NCI-H187 (cell line): Measurements from ENCODE around the gene SNRPD1.
A peak's percentile ranks its signal among the peaks of the same experiment; 100 is the strongest.
"Not testable (repeated sequence)": the region's sequence is repeated elsewhere in the genome, so short reads cannot be mapped to it uniquely, and the experiment has no call there.

ENCODE experiments used
- DNase-seq, 2 experiments: peaks; one replicate each; lab custom pipeline; 2025; lab: John Stamatoyannopoulos, UW

SNRPD1 gene

DNA sequence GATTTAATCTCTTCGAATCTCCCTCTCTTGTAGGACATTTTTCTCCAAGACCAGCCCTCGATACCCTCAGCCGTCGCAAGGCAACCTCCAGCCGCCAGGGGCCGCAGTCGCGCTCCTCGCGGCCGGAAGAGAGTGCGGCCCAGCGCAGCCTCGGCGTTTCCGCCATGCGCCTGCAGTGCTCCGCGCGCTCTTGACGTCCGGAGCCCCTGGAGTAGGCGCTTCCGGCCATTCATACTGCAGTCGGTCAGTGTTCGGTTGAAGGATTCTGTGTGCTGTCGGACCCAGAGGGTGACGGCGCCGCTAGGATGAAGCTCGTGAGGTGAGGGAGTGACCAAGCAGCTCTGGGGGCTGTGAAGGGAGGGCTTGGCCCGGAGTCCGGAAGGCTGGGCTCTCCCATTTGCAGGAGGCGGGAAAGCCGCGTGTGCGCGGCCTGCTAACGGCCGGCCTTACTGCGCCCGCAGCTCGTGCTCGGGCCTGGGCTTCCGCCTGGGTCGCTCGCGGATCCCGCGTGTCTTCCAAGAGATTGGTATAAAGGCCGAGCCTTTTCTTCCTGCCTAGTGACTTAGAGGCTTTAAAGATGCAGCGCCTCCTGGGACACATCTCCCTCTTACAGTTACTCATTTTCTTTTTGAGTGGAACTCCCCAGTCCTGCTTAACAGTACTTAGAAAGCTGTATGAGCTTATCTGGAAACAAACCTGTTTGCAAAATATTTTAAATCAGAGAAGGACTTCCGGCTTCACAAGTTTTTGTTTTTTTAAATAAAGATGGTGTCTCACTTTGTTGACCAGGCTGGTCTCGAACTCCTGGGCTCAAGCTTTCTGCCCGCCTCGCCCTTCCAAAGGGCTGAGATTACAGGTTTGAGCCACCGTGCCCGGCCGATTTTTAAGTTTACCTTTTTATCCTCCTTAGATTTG lies at the start of gene SNRPD1:
Gene SNRPD1, plus strand, starts transcription at position 190 of the 915 bp plus-strand sequence. Its CDS starts 116 bp downstream, at position 306.
- DNase-seq, result peak; percentile 65 to 67

DNA sequence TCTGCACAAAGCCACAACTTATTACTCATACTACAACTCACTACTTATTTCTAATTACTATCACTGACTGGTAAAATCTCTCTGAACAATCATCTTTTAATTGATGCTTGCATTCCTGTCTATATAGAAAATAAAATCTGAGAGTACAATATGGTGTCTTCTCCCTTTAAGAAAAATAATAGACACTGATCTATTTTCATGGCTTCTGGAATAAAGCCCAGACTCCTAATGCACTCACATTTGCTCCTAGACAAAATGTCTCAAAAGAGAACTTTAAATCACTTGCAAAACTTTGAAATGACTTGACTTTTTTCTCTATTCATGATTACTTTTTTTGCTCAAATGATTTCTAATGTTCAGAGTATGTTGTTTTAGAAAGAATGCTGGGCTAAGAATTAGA lies 40.3 kb upstream of the SNRPD1 start:
- DNase-seq, result no peak

GRCh38 chr18:21575656-21576055 lies 36.5 kb upstream of the SNRPD1 start:
- no peak for DNase-seq

GRCh38 chr18:21584391-21584790 lies 27.7 kb upstream of the SNRPD1 start:
- no peak for DNase-seq

DNA sequence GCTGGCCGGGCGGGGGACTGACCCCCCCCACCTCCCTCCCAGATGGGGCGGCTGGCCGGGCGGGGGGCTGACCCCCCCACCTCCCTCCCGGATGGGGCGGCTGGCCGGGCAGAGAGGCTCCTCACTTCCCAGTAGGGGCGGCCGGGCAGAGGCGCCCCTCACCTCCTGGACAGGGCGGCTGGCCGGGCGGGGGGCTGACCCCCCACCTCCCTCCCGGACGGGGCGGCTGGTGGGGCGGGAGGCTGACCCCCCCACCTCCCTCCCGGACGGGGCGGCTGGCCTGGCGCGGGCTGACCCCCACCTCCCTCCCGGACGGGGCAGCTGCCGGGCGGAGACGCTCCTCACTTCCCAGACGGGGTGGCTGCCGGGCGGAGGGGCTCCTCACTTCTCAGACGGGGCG lies 19.8 kb upstream of the SNRPD1 start:
- DNase-seq, result not testable (repeated sequence)

- no peak for DNase-seq
Measured at GRCh38 chr18:21593540-21594257, 18.4 kb upstream of the SNRPD1 start.

GRCh38 chr18:21597620-21598019 lies 14.5 kb upstream of the SNRPD1 start:
- DNase-seq, result no peak

DNA sequence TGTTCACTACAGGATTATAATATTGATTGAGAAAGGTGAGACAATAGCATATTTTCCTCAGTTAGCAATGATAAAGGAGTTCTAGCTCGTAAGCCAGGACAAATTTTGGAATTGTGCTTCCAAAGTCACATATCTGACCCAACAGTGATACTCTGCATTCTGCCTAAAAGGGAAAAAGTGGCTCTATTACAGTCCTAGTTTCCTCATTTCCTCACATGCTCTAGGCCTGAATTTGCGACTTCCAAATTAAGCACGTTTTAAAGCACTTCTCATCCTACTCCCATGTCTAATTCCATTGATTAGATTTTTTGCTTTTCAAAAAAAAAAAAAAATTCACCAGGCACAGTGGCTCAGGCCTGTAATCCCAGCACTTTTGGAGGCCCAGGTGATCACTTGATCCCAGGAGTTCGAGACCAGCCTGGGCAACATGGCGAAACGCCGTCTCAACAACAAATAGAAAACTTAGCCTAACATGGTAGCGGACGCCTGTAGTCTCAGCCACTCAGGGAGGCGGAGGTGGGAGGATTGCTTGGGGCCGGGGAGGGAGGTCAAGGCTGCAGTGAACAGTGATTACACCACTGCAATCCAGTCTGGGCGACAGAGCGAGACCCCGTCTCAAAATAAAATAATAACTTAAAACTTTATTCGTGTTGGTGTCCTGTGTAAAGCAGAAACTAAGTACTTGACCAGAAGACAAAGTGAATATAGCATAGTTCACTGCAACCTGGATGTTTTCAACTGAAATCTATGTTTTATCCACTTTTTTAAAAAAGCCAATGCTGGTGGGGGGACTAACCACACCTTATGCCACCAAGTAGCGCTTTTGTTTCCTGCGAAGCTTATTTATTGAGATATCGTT lies 13.2 kb upstream of the SNRPD1 start:
- no peak for DNase-seq

DNA sequence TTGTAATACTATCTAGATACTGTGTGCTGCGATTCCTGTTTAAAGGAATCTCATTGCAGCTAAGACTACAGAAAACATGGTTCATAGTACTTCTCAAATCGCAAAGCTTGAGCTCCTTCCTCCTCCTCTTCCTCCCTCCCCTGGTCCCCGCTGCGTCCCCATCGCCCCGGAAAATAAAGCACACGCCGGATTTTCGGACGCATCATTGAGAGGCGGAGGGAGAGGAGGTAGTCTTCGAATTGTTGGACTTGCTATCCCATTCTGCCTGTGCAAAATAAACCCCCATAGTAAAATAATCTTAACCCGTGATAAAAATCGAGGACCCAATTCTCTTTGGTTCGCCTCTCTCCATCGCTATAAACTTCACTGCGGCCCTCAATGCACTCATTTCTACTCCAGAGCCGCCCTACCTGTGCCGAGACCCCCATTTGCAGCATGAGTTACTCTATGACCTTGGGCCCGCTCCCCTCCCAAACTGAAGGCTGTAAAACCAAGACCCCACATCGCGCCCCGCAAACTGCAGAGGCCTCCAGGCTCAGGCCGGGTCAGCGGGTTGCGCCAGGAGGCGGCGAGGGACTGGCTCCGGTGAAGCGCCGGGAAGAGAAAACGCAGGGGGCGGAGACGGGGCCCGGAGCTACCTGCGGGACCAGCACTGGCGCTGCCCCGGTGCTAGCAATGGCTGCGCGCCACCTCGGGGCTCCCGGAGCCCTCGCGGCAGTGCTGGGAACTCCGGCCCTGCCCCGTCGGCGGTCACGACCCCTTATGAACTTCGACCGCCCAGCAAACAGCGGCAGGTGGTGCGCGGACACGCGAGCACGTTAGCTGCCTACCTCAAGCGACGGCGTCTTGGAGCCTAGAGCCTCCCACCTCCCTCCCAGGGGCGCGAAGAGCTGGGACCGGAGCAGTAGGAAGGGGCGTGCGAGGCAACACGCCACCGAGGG lies 12.3 kb upstream of the SNRPD1 start:
- DNase-seq, result peak in 1 of 2 experiments; percentile 65

- DNase-seq, result peak; percentile 92
Measured at GRCh38 chr18:21600526-21601410, 11.3 kb upstream of the SNRPD1 start, which contains the start of gene ESCO1. Gene ESCO1 (minus strand): TSS chr18:21600704. CDS start chr18:21574843, 25,861 bp downstream.

DNA sequence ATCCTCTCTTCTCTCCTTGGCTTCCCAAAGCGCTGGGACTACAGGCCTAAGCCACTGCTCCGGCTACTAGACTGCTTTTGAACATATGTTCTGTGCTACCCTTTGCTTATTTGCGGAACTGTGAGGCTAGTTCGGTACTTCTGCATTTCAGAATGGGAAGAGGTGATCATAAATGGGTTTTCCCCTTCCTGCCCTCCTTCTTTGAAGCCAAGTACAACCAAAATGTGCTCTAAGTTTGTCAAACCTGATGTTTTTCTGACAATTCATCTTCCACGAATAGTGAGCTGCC lies 9.9 kb upstream of the SNRPD1 start:
- no peak for DNase-seq

DNA sequence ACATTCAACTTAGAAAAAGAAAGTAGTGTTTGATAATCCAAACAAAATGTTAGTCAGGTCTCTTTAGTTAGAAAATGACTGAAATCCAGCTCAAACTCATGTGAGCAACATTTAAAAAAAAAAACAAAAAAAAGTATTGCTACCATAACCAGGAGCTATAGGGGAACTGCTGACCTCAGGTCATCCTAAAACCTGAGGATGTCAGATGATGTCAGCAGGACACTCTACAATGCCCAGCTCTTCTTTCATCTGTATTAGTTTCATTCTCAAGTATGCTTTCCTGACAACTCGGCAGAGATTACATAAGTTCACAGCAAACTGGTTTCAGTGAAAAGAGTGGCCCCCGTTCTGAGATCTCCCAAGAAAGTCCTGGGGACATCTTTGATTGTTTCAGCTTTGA lies 7.4 kb upstream of the SNRPD1 start:
- DNase-seq, result no peak

DNA sequence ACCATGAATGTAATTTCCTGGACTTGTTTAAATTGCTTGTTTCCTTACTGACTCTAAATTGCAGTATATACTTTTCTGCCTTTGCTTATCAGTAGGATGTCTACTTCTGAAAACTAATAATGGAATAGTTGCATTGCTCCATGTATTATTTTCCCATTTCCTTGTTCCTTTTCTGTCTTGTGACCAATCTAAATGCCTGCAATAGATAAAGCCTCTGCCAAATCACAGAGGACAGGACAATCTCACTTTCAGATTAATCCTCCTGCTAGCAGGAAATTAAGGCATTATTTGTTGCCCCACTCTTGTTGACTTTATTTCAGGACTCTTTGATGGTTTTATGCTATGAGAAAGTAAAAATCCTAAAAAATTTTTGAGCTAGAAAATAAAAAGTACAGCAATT lies 6.9 kb upstream of the SNRPD1 start:
- DNase-seq, result no peak

- not testable (repeated sequence) for DNase-seq
Measured at GRCh38 chr18:21611401-21612124, 551 bp upstream of the SNRPD1 start.

GRCh38 chr18:21621640-21622039 lies 9.5 kb downstream of the SNRPD1 start:
- DNase-seq, result not testable (repeated sequence)

GRCh38 chr18:21629089-21629832 lies 17.1 kb downstream of the SNRPD1 start:
- DNase-seq, result no peak

GRCh38 chr18:21632393-21632792 lies 20.3 kb downstream of the SNRPD1 start:
- DNase-seq, result no peak

DNA sequence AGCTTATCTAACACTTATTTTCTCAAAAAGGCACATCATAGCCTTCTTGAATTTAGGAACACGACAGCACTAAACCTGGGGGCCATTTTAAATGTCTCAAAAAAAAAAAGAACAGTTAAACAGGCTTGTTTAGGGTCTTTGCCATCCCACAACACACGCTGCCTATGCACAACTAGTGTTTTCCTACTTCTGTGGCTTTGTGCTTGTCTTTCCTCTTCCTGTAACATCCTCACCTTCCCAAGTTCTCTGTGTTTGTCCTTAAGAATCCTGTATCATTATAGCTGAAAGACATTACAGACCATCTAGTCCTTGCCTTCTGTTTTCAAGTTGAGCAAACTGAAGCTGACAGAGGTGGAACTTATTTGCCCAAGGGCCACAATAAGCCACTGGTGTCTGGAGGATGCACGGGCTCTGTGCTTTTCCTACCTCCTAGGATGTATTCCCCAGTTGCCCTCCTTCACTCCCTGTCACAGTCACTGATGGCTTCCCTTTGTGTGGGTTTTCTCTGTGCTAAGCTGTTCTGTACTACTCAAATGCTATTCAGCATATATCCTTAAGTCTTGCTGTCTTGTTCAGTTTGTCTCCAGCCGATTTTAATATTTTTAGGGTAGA lies 22.6 kb downstream of the SNRPD1 start:
- DNase-seq, result no peak
